NCI-H748 treated with DMSO at 0.1 percent for 48 hours (cell line): ENCODE results near the gene COL1A1.

Source experiments
- DNase-seq: peaks from one replicate; lab custom pipeline; 2025; lab: John Stamatoyannopoulos, UW

COL1A1 gene

GRCh38 chr17:50199803-50200456 lies 1.5 kb downstream of the COL1A1 start:
- peak; percentile 63 for DNase-seq

- no peak for DNase-seq
Observed at GRCh38 chr17:50199211-50199802, 2.1 kb downstream of the COL1A1 start.

- peak; percentile 19 for DNase-seq
Observed at GRCh38 chr17:50198026-50198669, 3.3 kb downstream of the COL1A1 start.

- no peak for DNase-seq
Observed at GRCh38 chr17:50196826-50197225, 4.6 kb downstream of the COL1A1 start.

- DNase-seq, result no peak
Observed at GRCh38 chr17:50196036-50196435, 5.4 kb downstream of the COL1A1 start.

- DNase-seq, result no peak
Observed at GRCh38 chr17:50194934-50195865, 6.2 kb downstream of the COL1A1 start.

- no peak for DNase-seq
Observed at GRCh38 chr17:50194140-50194933, 7.1 kb downstream of the COL1A1 start.

GRCh38 chr17:50192618-50193291 lies 8.7 kb downstream of the COL1A1 start:
- DNase-seq, result no peak

GRCh38 chr17:50192144-50192617 lies 9.2 kb downstream of the COL1A1 start:
- no peak for DNase-seq

- no peak for DNase-seq
Observed at GRCh38 chr17:50191359-50192143, 9.9 kb downstream of the COL1A1 start.

GRCh38 chr17:50190603-50191358 lies 10.7 kb downstream of the COL1A1 start:
- DNase-seq, result no peak

- no peak for DNase-seq
Observed at GRCh38 chr17:50190293-50190602, 11.2 kb downstream of the COL1A1 start.

GRCh38 chr17:50189550-50190292 lies 11.7 kb downstream of the COL1A1 start:
- DNase-seq, result no peak

- DNase-seq, result no peak
Observed at GRCh38 chr17:50188921-50189549, 12.4 kb downstream of the COL1A1 start.

GRCh38 chr17:50188531-50188920 lies 12.9 kb downstream of the COL1A1 start:
- DNase-seq, result no peak

GRCh38 chr17:50187751-50188530 lies 13.5 kb downstream of the COL1A1 start:
- no peak for DNase-seq

GRCh38 chr17:50187394-50187725 lies 14.1 kb downstream of the COL1A1 start:
- no peak for DNase-seq
